NCI-H345 treated with DMSO at 0.1 percent for 48 hours (cell line): ENCODE data around the gene GSTCD.
"Not testable (repeated sequence)": the region's sequence is repeated elsewhere in the genome, so short reads cannot be mapped to it uniquely, and the experiment has no call there.

Source experiments
- DNase-seq: peaks from one replicate; lab custom pipeline; 2025; ENCODE audit not compliant: unreplicated experiment; lab: John Stamatoyannopoulos, UW

GSTCD gene

DNA sequence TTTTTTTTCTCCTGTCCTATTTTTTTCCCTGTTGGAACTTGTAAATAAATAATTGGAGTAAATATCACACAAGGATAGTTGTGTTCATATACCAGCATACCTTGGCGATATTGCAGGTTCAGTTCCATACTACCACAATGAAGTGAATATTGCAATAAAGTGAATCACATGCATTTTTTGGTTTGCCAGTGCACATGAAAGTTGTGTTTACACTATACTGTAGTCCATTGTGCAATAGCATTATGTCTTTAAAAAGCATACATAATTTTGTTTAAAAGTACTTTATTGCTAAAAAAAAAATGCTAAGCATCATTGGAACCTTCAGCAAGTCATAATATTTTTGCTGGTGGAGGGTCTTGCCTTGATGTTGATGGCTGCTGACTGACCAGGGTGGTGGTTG, 88.6 kb downstream of the GSTCD start:
- DNase-seq = no peak

DNA sequence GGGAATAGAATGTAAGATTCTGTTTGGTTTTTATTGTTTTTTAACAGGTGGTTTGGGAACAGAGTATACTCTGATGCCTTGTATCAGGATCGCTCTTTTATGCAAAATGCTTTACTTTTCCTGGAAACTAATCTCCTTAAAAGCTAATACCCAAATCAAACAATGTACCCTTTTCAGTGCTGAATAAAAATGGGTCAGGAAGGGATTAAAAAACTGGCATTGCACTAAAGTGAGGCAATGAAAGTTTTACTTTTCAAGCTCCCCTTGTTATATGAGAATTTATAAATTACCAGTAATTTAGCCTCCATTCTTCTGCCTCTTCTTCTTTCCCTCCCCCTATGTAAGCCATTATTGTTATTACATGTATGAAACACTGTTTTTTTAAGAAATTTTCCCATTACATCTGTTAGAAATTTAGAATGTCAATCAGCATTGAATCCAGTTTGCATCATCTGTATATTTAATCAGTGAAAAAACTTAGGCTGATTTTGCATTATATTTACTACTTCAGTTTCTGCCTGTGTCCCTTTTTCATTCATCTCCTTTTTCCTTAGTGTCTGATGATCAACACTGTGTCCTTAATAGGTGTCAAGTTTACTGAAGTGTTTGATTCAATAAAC, 97.0 kb downstream of the GSTCD start:
- DNase-seq = no peak

DNA sequence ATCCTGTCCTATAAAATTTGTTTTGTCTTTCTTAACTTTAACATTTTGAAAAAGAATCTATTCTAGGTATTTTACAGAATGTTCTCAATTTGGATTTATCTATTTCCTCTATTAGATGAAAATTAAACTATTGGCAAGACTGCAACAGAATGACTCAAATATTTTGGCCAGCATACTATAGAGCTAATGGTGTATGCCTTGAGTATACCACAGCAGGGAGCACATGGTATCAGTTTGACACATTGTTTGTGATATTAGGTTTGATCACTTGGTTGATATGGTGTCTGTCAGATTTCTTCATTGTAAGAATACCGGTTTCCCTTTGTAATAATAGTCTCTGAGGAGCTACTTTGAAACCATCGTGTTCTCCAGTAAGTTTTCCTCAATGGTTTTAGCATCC, 98.9 kb downstream of the GSTCD start:
- no peak for DNase-seq

DNA sequence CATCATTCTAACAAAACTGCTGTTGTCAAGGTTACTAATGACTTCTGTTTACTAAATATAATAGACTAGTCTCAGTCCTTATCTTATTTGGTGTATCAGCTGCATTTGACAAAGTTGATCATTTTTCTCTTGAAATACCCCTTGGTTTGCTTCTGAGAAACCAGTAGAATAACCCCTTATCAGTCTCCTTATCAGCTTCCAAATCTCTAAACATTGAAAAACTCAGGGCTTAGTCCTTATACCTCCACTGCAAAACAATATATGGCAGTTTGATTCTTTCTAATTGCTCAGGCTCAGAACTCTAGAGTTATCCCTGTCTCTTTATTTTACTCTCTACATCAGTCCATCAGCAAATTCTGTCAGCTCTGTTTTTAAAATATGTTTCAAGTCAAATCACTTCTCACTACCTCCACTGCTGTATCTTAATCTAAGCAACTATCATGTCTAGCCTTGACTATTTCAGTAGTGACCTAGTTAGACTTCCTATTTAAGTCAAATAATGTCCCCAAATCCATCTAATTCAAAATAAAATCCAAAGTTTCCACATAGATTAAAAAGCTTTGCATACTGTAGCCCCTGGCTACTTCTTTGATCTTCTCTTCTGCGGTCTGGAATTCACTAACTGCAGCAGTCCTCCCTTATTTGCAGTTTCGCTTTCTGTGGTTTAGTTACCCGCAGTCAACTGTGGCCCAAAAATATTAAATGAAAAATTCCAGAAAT, 99.6 kb downstream of the GSTCD start:
- DNase-seq = no peak

DNA sequence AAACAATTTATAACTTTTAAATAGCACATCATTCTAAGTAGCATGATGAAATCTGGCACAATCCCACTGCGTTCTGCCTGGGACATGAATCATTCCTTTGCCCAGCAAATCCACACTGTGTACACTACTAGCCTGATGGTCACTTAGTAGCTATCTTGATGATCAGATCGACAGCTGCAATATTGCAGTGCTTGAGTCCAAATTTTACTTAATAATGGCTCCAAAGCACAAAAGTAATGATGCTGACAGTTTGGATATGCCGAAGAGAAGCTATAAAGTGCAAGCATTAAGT, 100.1 kb downstream of the GSTCD start:
- no peak for DNase-seq

DNA sequence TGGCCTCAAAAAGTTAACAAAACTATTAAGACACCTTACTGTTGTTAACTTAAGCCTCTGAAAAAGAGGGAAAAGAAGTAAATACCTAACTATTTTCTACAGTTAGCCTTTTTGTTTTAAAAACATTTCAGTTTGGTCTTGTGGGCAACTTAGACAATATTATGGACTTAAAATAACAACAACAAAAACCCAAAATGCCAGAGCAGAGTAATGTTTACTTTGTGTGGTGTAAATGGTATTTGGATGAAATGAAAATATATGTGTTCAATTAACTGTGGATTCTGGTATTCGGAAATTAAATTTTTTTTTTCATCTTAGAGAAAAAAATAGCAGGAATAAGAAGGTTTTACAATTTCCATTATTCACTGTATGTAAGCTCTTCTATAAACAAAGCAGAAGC, 107.1 kb downstream of the GSTCD start:
- DNase-seq = no peak

DNA sequence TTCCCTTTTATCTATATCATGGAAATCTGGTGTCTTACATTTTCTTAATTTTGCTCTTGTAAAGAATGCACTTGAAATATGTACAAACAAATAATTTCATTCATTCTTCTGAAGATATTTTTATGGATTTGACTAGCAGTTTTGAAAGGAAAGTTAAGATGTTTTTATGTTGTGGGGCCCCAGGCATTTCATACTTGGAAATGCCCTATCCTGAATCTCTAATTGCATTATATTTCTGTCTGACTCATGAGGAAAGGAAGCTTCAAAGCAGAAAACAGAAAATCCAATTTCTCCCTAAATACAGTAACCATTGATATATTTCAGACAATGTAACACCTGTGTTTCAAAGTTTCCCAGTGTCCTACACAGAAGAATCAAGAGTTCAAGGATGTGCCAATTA, 113.5 kb downstream of the GSTCD start:
- no peak for DNase-seq

DNA sequence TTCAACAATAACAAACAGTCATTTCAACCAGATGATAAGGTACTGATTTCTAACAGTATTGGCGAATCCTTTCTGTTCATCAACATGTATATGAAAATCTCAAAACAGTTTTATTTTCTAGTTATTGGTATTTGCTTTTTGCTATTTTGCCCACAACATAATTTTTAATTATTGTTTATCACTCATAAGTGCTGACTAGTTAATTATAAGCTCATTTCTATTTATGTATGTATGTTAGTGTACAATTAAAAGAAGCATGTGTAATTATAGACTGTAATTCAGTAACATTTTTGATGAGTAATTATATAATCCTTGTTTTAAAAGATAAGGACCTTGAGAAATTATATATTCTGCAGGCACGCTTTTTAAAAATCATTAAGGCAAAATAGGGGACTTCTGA, 119.5 kb downstream of the GSTCD start:
- no peak for DNase-seq

DNA sequence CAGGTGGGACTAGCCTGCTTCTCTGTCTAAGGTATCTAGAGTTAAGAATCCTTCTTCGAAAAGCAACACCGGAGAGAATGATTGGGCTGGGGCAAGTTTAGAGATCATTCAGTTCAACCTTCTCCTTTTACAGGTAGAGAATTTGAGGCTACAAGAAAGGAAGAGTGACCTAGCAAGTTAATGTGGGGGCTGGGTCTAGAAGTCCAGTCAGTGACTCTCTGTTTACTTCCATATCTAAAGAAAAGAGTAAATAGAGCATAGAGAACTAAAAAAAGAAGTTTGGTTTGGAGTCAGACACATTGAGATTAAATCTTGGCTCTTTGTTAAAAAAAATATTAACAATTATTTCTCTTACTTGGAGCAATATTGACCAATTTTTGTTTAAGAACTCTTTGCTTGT, 122.6 kb downstream of the GSTCD start:
- no peak for DNase-seq

DNA sequence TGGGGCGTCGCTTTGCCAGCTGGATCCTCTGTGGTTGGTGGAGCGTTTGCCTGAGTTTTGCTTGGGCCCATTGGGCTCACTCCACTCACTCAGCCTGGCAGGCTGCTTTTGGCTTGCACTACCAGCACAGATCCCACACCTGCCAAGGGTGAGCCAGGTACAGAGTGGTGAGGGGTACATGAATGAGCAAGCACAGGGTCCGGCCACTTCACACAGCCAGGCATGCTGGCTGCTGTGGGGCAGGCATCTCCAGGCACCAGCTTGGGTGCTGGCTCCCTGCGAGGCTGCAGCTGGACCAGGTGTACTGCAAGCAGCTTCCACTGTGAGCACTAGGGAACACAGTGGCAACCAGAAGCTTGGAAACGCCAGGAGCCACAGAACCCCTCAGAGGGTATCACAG, 126.6 kb downstream of the GSTCD start:
- DNase-seq = no peak

DNA sequence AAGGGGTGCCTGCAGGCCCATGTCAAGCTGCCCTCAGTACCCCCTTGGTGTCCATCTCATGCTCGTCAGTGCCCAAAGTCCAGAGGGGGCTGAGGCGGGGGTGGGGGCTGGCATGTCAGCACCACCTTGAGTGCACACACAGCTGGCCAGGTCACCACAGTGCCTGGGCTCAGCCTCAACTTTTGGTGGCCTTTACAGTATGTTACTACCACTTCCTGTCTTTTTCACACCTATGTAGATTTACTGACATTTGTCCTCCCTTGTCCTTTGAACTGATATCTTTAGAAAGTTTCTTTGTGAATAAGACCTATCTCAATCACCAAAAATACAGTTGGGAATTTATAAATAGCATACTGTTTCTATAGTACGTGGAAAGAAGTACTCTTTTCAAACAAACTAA, 128.0 kb downstream of the GSTCD start:
- DNase-seq = no peak

DNA sequence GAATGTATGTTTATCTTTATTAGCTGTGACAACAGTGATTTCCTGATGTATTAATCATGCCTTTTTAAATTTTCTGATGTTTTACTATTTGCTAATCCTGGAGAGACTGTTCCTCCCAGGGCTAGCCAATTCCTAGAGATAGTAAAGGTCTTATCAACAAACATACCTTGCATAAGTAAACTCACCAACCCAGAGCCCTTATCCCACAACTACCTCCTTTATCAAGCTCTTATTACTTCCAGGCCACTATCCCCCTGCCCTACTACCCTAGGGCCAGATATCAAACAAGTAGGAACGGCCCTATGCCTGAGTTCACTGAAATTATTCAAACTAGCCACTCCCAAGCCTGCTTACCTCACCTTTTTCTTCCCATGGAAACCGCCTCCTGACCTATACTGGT, 128.5 kb downstream of the GSTCD start:
- DNase-seq = no peak

DNA sequence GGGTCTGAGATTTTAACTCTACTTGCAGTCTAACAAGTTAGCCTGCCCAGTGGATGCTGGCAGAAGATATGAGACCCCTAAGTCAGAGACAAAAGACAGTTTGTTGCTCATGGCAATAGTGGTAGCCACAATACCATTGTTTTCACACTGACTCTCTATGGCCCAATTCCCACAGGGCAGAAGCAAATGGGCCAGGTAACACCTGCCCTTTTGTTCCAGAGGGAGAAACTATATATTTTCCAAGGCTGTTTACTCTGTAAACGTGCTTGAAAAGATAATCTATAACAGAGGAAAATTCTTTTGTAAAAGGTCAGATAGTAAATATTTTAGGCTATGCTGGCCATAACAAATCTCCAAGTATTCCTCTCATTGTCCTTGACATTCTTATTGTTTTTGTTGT, 129.5 kb downstream of the GSTCD start:
- DNase-seq = no peak

DNA sequence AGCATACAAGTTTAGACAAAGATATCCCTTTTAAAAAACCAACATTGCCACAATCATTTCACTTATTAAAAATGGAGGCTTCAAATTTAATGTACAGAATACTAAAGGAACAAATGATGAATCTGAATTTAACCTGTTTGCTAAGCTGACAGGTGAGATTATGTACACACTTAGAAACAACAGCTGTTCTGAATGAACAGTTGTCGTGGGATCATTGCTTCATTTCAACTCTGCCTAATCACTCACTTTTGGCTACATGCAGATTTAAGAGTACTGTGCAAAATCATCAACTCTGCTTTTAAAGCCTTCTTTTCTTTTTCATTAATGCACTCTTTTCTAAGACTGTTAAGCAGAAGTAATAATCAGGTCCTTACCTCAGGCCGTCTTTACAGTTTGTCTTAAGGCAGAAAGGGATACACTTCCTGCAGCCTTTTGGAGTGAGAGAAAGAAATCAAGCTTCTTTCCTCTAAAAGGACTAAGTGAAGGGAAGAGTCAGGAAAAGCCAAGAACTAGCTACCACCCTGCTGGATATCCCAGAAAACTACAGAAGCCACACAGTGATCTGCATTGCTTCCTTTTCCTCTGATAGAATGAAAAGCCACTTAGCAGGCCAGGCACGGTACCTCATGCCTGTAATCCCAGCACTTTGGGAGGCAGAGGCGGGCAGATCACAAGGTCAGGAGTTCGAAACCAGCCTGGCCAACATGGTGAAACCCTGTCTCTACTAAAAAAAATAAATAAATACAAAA, 132.0 kb downstream of the GSTCD start:
- DNase-seq = no peak

DNA sequence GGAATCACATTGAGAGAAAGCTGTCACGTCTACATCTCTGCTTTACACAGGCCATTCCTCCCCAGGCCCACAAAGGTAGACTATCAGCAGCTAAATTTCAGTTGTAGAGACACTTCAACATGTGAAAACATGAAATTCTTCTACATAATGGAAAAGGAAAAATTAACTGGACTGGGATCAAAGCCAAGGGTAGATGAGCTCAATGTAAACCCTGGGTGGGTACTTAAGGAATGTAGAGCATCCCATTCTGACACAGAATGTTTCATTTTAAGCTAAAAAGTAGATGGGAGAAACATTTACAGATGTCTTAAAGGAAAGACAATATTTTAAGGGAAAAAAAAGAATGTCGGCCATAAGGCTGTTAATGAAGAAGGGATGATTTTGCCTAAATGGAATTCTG, 135.4 kb downstream of the GSTCD start:
- DNase-seq = no peak

DNA sequence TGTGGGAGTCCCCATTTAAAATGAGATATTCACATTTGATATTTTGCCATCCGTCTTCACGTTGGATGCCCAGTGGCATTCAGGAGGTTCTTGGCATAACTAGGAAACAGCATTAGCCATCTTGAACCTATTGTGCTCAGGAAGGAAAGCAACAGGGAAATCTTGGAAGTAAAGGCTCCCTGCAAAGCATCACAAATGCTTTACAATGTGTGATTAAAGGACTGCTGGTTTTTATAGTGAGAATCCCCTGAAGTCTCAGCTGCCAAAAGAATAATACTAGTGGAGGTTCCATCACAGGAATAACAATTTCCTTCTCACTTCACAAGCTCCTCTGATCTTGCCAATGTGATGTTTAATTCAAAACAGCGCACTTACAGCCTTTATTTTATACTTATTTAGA, 137.0 kb downstream of the GSTCD start:
- no peak for DNase-seq

DNA sequence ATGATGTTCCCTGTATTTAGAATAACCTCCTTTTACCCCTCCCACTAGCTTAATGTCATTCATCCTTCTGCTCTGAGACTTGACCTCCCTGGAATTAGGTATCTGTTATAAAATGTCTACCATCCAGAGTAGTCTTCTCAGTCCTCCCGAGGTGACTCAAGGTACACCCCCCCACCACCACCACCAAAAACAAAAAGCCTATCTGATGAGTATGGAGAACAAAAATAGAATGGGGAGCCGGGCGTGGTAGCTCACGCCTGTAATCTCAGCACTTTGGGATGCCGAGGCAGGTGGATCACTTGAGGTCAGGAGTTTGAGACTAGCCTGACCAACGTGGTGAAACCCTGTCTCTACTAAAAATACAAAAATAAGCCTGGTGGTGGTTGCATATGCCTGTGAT, 139.8 kb downstream of the GSTCD start:
- not testable (repeated sequence) for DNase-seq

DNA sequence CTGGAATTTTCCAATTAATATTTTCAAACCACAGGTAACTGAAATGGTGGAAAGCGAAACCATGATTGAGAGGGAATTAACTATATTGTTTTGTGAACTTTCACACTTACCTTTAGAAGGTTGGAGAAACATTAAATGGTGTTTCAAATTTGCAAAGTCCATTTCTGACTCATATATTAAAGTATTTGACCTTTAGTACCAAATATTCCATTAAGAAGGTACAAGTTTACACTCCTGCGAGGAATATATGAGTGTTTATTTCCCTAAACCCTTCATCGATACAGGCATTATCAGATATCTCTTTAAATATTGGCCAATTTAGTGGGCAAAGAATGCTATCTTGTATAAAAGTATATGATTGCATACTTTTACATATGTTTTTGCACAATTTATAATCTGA, 142.6 kb downstream of the GSTCD start:
- no peak for DNase-seq

DNA sequence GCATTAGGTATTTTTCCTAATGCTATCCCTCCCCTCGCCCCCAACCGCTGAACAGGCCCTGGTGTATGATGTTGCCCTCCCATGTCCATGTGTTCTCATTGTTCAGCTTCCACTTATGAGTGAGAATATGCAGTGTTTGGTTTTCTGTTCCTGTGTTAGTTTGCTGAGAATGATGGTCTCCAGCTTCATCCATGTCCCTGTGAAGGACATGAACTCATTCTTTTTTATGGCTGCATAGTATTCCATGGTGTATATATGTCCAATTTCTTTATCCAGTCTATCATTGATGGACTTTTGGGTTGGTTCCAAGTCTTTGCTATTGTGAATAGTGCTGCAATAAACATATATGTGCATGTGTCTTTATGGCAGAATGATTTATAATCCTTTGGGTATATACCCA, 143.6 kb downstream of the GSTCD start:
- DNase-seq = not testable (repeated sequence)

DNA sequence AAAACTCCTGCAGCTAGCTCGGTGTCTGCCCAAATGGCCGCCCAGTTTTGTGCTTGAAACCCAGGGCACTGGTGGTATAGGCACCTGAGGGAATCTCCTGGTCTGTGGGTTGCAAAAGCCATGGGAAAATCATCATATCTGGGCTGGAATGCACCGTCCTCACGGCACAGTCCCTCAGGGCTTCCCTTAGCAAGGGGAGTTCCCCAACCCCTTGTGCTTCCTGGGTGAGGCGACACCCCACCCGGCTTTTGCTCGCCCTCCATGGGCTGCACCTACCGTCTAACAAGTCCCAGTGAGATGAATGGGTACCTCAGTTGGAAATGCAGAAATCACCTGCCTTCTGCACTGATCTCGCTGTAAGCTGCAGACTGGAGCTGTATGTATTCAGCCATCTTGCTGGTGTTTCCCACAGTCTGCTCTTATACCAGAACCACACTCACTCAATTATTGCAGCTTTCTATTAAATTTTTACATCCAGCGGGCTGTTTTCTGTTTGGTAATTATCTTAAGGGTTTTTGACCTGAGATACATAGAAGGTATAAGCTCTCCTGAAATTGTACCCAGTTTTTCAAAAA, 150.0 kb downstream of the GSTCD start:
- no peak for DNase-seq

DNA sequence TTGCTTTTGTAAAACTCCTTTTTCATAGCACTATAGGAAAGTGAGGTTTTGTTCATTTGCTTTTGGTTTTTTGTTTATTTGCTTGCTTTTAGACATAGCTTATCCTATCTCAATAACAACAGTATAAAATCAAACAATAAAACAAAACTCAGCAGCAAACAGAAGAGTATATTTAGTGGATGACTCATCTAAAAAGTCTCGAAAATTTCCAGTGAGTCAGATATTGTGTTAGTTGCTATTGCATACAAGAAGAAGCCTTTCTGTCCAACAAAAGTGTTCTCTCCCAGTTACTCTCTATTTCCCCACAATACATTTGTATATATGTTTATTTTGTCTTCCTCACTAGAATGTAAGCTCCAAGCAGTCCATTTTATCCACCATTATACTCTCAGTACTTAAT, 150.6 kb downstream of the GSTCD start:
- no peak for DNase-seq

DNA sequence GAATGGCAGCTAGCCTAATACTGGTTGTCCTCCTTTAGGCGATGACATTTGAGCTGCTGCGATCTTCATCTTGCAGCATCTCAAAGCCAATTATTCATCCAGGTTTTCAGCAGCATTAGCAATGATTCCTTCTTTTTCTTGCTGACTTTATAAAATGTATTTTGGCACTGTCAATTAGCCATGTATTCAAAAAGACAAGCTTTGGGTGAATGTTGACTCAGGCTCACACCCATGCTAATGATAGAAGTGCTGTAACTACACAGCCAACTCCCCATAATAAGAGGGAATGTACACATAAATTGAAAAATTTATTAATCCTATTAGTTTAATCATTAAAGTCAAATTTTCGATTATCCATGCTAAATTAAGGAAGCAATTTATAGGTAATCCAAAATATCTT, 162.4 kb downstream of the GSTCD start:
- no peak for DNase-seq
